ENCODE data around the gene MAPK9.

DNA sequence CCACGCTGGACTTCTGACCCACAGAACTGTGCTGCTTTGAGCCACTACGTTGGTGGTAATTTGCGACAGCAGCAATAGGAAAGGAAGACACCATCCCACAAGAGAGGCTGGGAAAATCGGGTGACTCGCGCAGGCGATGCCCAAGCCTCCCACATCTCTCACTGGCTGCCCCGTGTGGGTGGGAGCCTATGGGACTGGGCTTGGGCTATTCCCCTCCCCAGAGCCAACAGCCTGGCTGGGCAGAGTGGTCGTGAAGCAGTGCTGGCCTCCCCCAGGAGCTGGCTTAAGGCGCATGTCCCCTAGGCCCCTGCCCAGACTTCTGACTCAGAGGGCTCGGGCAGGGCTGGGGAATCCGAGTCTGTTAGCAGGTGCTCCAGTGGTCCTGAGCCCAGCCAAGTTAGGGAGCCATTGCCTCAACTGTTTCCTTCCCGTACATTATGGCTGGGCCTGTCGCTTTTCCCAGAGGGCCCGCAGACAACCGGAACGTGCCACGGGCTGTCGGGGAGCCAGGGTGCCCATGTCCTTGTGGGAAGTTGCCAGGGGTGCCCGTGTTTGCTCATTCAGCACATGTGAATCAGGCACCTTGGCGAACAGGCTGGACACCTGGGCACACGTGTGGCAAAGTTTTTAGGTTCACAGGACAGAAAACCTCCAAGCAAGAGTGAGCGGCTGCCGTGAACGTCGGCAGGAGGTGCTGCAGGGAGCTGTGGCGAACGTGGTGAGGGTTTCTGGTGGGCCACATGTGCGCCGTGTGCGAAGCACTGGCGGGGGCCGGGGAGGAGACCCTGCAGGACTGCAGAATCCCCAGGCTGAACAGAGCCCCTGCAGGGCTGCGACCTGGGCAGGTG is 75.9 kb downstream of the MAPK9 start:
- TF ChIP-seq, protein P1, sequence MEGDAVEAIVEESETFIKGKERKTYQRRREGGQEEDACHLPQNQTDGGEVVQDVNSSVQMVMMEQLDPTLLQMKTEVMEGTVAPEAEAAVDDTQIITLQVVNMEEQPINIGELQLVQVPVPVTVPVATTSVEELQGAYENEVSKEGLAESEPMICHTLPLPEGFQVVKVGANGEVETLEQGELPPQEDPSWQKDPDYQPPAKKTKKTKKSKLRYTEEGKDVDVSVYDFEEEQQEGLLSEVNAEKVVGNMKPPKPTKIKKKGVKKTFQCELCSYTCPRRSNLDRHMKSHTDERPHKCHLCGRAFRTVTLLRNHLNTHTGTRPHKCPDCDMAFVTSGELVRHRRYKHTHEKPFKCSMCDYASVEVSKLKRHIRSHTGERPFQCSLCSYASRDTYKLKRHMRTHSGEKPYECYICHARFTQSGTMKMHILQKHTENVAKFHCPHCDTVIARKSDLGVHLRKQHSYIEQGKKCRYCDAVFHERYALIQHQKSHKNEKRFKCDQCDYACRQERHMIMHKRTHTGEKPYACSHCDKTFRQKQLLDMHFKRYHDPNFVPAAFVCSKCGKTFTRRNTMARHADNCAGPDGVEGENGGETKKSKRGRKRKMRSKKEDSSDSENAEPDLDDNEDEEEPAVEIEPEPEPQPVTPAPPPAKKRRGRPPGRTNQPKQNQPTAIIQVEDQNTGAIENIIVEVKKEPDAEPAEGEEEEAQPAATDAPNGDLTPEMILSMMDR (conservative IDR thresholded peaks at IDR 0.05; ENCODE audit: low read length) = no peak
- no peak for TF ChIP-seq EZH2phosphoT487 (IDR thresholded peaks at IDR 0.05; ENCODE audit: borderline replicate concordance, low read depth, low read length)

All from OCI-LY7 (cell line).